ENCODE measurements around the gene FOSL2.

The FOSL2 gene

DNA sequence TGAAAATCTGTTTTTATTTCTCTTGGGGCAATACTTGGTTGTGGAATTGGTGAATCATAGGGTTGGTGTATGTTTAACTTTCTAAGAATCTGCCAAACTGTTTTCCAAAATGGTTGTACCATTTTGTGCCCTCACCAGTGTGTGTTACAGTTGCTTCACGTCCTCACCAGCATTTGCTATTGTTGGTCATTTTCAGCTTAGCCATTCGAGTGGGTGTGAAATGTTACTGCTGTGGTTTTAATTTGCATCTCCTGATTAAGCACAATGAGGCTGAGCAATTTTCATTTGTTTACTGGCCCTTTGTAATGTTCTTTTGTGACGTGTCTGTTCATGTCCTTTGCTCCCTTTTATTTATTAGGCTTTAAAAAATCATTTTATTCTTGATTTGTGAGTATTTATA, 49.7 kb downstream of the FOSL2 start:
- no peak overlapping the region for H3K27ac ChIP-seq
- TF ChIP-seq, protein P1, sequence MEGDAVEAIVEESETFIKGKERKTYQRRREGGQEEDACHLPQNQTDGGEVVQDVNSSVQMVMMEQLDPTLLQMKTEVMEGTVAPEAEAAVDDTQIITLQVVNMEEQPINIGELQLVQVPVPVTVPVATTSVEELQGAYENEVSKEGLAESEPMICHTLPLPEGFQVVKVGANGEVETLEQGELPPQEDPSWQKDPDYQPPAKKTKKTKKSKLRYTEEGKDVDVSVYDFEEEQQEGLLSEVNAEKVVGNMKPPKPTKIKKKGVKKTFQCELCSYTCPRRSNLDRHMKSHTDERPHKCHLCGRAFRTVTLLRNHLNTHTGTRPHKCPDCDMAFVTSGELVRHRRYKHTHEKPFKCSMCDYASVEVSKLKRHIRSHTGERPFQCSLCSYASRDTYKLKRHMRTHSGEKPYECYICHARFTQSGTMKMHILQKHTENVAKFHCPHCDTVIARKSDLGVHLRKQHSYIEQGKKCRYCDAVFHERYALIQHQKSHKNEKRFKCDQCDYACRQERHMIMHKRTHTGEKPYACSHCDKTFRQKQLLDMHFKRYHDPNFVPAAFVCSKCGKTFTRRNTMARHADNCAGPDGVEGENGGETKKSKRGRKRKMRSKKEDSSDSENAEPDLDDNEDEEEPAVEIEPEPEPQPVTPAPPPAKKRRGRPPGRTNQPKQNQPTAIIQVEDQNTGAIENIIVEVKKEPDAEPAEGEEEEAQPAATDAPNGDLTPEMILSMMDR (conservative IDR thresholded peaks at IDR 0.05) = no peak
- no peak for TF ChIP-seq ZFX (IDR thresholded peaks at IDR 0.05)

GRCh38 chr2:28444956-28445355, 52.3 kb downstream of the FOSL2 start:
- H3K27ac ChIP-seq = no peak overlapping the region
- TF ChIP-seq, protein P1 (conservative IDR thresholded peaks at IDR 0.05) = no peak
- no peak for TF ChIP-seq ZFX (IDR thresholded peaks at IDR 0.05)

DNA sequence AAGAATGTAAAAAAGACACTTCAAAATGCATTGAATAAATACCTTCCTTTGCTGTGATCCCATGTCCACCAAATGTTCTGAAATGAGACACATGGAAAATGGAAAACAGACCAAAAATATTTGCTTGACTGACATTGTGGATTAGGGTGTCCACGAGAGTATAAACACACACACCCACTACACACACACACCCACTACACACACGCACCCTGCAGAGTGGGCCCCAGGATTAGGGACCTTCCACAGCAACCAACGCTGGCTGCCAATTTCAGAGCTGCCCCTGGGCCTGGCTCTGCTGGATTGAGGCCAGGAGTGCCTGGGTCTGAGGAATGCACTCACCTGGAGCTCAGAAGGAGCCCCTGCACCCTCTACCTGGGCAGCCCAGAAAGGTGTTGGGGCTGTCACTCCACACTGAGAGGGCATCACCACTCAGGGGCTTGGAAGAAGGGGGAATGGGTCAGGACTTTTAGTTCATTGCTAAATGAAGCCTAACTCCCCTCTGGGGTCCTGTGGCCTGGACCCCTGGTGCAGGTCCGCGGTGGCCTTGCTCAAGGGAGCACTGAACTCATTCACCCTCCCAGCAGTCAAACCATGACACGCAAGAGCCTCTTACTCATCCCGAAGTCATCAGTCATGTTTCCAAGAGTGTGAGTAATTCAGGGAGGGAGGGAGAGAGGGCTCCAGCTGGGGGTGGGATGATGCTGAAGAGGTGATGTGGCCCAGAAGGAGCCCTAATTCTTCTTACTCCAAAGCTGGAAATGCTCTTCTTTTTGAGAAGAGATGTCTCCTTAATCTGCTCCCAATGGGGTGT, 53.0 kb downstream of the FOSL2 start:
- no peak overlapping the region for H3K27ac ChIP-seq
- TF ChIP-seq, protein P1 (conservative IDR thresholded peaks at IDR 0.05) = no peak
- TF ChIP-seq ZFX (IDR thresholded peaks at IDR 0.05) = no peak

DNA sequence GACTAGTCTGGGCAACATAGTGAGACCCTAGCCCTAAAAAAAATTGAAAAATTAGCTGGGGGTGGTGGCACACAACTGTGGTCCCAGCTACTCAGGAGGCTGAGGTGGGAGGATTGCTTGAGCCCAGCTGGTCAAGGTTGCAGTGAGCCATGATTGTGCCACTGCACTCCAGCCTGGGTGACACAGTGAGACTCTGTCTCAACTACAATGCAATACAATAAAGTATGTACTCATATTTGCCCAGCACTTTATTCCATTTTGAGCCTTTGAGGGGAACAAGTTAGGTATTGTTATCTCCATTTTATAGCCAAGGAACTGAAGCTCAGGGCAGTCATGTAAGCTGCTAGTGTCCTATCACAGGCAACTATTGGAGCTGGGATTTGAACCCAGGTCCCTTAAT, 53.9 kb downstream of the FOSL2 start:
- no peak overlapping the region for H3K27ac ChIP-seq
- no peak for TF ChIP-seq ZFX (IDR thresholded peaks at IDR 0.05)
- TF ChIP-seq, protein P1 (conservative IDR thresholded peaks at IDR 0.05) = no peak

DNA sequence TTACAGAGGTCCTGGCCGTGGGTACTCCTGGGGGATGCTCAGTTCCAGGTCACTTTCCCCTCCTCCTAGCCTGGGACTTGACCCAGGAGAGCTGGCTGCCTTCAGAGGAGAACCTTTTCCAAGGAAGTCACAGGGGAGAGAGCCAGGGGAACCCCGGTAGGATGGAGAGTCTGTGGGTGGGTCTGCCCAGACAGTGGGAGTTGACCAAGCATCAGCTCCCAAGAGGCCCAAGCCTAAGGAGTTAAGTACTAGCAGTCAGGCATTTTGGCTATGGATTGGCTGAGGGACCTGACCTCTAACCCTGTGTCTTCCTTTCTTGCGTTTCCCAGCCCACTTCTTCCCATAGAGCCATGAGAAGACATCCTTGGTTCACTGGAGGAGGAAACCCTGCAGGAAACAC, 54.4 kb downstream of the FOSL2 start:
- TF ChIP-seq, protein P1 (conservative IDR thresholded peaks at IDR 0.05) = no peak
- H3K27ac ChIP-seq = no peak overlapping the region

DNA sequence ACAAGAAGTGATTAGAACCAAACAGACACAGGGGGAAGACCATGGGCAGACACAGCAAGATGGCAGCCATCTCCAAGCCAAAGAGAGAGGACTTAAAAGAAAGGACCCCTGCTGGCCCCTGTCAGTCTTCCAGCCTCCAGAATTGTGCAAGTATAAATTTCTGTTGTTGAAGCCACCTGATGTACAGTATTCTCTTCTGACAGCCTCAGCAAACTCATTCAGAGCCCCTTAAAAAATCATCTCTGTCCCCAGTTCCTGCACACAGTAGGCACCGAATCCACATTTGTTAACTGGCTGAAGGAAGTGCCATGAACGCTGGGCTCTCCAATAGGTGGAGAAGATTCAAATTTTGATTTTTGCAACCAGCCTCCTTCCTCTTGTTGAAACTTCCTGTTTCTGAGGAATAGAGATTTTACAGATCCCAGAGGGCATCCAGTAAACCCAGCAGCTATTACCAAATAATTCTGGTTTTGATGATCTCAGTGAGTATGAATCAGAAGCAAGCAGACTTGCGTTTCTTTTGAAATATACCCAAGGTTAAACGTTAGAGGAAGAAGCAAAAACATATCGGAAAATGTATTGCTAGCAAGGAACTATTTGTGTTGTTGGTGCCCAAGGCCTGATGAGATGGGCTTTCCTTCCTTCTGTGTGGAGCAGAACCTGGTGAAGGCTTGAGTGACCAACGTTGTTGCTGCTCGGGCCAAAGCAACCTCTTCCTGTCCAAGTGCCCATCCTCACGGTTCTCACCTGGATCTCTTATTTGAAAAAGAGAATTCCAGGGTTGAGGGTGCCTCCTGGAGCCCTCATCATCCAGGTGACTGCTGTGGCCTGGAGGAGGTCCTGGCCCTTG, 55.5 kb downstream of the FOSL2 start:
- TF ChIP-seq, protein P1 (conservative IDR thresholded peaks at IDR 0.05) = no peak
- TF ChIP-seq ZFX (IDR thresholded peaks at IDR 0.05) = no peak
- no peak overlapping the region for H3K27ac ChIP-seq

GRCh38 chr2:28448793-28449100, 56.1 kb downstream of the FOSL2 start:
- TF ChIP-seq, protein P1 (conservative IDR thresholded peaks at IDR 0.05) = no peak
- TF ChIP-seq ZFX (IDR thresholded peaks at IDR 0.05) = no peak

More at GRCh38 chr2:28448793-28449100, 56.1 kb downstream of the FOSL2 start:
- H3K27ac ChIP-seq = no peak overlapping the region

Data from C4-2B (cell line).